Measurements from ENCODE around the gene PDLIM4.

The PDLIM4 gene

GRCh38 chr5:132257131-132258101 is at the start of gene PDLIM4:
Gene PDLIM4 (plus strand): TSS chr5:132257696. CDS start chr5:132257735, 39 bp downstream.
- no peak for DNase-seq

GRCh38 chr5:132207778-132208177 is 49.7 kb upstream of the PDLIM4 start:
- DNase-seq: no peak

- no peak for DNase-seq
Measured at GRCh38 chr5:132209131-132209530, 48.4 kb upstream of the PDLIM4 start.

- no peak for DNase-seq
Measured at GRCh38 chr5:132209901-132210545, 47.5 kb upstream of the PDLIM4 start.

GRCh38 chr5:132210944-132211343 is 46.6 kb upstream of the PDLIM4 start:
- DNase-seq: no peak

GRCh38 chr5:132211787-132212186 is 45.7 kb upstream of the PDLIM4 start:
- no peak for DNase-seq

- DNase-seq: no peak
Measured at GRCh38 chr5:132213666-132214065, 43.8 kb upstream of the PDLIM4 start.

- no peak for DNase-seq
Measured at GRCh38 chr5:132214491-132214890, 43.0 kb upstream of the PDLIM4 start.

- DNase-seq: peak; percentile 30
Measured at GRCh38 chr5:132215329-132215728, 42.2 kb upstream of the PDLIM4 start.

GRCh38 chr5:132218321-132218720 is 39.2 kb upstream of the PDLIM4 start:
- no peak for DNase-seq

- no peak for DNase-seq
Measured at GRCh38 chr5:132219289-132219970, 38.1 kb upstream of the PDLIM4 start.

GRCh38 chr5:132219981-132220380 is 37.5 kb upstream of the PDLIM4 start:
- DNase-seq: no peak

- no peak for DNase-seq
Measured at GRCh38 chr5:132220491-132220890, 37.0 kb upstream of the PDLIM4 start.

- no peak for DNase-seq
Measured at GRCh38 chr5:132221781-132222648, 35.5 kb upstream of the PDLIM4 start.

GRCh38 chr5:132222649-132223038 is 34.9 kb upstream of the PDLIM4 start:
- no peak for DNase-seq

- no peak for DNase-seq
Measured at GRCh38 chr5:132223861-132224260, 33.6 kb upstream of the PDLIM4 start.

- no peak for DNase-seq
Measured at GRCh38 chr5:132224716-132225115, 32.8 kb upstream of the PDLIM4 start.

- peak; percentile 36 for DNase-seq
Measured at GRCh38 chr5:132225165-132226032, 32.1 kb upstream of the PDLIM4 start.

- no peak for DNase-seq
Measured at GRCh38 chr5:132226516-132227234, 30.8 kb upstream of the PDLIM4 start.

GRCh38 chr5:132227235-132227484 is 30.3 kb upstream of the PDLIM4 start:
- no peak for DNase-seq
